ENCODE data around the gene WNT9A.

DNA sequence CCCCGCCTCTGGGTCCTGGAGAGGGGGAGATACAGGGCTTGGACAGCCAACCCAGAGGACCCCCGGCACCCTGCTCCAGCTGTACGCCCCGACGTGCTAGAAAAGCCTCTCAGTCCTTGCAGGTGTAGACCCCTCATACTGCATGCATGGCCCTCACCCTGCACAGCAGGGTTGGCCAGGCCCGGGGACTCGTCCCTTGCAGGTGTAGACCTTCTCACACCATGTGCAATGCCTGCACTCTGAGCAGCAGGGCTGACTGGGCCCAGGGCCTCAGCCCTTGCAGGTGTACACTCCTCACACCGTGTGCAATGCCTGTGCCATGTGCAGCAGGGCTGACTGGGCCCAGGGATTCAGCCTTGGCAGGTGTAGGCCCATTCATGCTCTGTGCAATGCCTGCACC is 26.8 kb downstream of the WNT9A start:
- TF ChIP-seq, protein P1, sequence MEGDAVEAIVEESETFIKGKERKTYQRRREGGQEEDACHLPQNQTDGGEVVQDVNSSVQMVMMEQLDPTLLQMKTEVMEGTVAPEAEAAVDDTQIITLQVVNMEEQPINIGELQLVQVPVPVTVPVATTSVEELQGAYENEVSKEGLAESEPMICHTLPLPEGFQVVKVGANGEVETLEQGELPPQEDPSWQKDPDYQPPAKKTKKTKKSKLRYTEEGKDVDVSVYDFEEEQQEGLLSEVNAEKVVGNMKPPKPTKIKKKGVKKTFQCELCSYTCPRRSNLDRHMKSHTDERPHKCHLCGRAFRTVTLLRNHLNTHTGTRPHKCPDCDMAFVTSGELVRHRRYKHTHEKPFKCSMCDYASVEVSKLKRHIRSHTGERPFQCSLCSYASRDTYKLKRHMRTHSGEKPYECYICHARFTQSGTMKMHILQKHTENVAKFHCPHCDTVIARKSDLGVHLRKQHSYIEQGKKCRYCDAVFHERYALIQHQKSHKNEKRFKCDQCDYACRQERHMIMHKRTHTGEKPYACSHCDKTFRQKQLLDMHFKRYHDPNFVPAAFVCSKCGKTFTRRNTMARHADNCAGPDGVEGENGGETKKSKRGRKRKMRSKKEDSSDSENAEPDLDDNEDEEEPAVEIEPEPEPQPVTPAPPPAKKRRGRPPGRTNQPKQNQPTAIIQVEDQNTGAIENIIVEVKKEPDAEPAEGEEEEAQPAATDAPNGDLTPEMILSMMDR (IDR thresholded peaks at IDR 0.05; ENCODE audit: low read depth, low read length, poor library complexity, severe bottlenecking), result no peak
- TF ChIP-seq EZH2phosphoT487 (IDR thresholded peaks at IDR 0.05; ENCODE audit: borderline replicate concordance, low read length), result no peak
